Left forelimb (tissue), 1 donor: ENCODE results near the gene RDH13.
"Not testable (repeated sequence)": the region's sequence is repeated elsewhere in the genome, so short reads cannot be mapped to it uniquely, and the experiment has no call there.

Experiments
- DNase-seq: peaks from one replicate; pipeline ENCODE4 v3.0.0-alpha.2; 2018; ENCODE audit warnings: low spot score

The RDH13 gene, protein sequence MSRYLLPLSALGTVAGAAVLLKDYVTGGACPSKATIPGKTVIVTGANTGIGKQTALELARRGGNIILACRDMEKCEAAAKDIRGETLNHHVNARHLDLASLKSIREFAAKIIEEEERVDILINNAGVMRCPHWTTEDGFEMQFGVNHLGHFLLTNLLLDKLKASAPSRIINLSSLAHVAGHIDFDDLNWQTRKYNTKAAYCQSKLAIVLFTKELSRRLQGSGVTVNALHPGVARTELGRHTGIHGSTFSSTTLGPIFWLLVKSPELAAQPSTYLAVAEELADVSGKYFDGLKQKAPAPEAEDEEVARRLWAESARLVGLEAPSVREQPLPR

DNA sequence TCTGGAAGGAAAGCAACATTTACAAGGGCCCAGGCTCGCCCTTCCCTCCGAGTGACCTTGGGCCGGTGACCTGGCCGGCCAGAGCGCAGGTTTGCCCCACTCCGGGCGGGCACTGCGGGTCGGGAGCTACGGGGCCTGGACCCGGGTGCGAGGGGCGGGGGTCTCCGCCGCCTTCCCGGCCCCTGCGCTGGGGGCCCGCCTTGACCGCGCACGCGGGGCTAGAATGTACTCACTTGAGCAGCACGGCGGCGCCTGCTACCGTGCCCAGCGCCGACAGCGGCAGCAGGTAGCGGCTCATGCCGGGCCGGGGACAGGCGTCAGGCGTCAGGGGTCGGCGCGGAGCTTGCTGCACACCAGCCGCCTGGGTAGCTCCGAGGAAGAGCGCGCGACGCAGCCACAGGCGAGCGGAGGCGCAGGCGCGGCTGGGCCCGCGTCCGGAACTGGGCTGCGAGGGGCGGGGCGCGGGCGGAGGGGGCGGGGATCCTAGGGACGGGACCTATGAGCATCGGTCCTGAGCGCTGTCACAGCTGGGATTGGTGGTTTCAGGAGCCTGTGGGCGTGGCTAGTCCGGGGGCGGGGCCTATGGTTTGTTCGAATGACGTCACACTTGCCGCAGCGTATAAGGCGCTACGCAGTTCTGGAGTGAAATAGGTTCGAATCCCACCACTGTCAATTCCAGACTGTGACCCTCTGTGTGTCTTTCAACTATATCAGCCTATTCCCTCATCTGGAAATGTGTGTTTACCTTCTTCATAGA is at the start of gene RDH13:
TSS of gene RDH13 (minus strand) at position 414 of the 757 bp plus-strand sequence. CDS start at position 298, 116 bp downstream.
- peak; percentile 96 for DNase-seq

DNA sequence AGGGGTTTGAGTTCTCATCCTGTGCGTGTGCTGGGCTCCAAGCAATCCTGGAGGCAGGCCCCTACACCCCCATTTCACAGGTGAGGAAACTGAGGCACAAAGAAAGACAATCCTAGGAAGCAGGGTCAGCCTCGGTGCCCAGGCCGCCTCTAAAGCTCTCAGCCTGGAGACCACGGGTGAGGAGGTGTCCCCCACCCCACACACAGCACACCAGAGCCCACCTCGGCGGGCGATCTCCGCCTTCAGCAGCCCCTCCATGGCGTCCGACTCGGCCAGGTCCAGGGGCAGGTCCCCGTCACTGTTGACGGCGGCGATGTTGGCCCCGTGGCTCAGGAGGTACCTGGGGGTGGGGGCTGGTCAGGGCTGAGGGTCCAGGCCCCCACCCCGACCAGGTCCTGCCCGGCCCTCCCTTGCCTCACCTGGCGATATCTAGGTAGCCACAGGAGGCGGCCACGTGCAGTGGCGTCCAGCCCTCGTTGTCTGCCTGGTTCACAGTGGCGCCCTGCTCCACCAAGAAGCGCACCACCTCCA is 49.4 kb upstream of the RDH13 start:
- peak; percentile 58 for DNase-seq

DNA sequence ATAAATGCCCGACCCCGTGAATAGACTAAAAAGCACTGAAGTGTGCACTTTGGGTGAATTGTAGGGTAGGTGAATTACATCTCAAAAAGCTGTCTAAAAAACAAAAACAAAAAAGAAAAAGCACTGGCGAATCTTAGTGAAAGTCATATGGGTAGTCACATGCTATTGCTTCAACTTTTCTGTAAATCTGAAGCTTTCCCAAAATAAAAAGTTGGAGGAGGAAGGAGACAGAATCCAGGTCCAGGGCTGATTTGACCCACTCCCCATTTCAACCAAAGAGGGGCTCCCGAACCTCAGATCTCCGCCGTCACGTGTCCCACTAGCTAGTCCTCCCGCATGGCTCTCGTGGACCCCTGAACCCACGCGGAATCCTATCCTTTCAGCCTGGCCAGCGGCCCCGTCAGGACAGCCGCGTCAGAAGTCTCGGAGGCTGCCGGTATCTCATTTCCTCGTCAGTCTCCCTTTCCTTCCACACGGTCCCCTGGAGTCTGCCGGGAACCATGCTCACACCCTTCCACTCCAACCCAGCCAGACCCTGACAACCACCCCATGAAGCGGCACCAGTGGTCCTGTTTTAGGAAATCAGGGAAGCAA is 48.4 kb upstream of the RDH13 start:
- DNase-seq, result peak; percentile 54

DNA sequence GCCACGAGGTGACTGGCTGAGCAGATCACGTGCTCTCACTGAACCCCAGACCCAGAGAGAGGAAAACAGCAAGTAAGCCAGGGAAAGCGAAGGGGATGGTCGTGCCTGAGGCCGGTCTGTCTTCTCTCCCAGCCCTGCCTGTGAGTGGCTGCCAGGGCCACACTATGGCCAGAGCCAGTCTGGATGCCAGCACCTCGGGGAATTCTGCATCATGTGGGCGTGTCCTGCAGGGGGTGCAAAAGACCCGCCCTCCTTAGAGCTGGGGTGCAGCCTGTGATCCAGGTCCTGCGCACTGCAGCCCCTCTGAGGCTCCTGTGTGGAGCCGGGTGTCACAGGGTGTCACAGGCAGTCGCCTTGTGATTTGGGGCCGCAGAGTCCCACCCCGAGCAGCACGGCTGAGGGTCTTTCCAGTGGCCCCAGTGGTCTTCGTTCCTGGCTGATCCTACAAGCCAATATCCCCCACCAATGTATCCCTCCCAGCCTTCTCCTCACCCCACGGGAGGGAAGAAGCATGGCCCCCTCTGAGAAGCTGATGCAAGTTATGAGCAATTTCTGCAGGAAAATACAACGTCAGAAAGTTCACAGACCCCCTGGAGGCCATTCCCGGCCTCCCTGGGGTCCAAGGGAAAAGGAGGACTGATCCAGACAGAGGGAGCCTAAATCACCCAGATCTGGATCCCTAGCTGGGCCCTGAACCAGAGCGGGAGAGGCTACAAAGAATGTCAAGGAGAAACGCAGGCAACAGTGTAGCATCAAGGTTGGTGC is 46.8 kb upstream of the RDH13 start:
- no peak for DNase-seq

DNA sequence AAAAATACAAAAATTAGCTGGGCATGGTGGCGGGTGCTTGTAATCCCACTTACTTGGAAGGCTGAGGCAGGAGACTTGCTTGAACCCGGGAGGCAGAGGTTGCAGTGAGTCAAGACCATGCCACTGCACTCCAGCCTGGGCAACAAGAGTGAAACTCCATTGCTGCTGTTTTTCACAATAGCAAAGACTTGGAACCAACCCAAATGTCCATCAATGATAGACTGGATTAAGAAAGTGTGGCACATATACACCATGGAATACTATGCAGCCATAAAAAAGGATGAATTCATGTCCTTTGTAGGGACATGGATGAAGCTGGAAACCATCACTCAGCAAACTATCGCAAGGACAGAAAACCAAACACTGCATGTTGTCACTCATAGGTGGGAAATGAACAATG is 44.3 kb upstream of the RDH13 start:
- DNase-seq, result not testable (repeated sequence)

DNA sequence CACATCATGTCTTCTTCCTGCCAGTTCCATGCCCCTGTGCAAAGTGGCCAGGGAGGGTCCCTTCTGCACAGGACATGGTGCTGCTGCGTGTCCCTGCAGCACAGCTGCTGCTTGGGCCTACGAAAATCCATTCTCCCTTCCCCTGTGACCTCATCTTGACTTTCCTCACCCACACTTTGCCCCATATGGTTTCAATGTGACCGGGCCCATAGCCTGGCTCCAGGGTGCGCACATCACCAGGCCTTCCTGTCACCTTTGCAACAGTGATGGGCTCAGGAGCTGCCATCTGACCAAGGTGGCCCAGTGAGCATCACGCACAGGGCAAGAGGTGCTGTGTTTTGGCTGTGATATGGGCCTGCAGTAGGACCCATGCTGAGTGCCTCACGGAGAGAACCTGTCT is 43.6 kb upstream of the RDH13 start:
- no peak for DNase-seq

DNA sequence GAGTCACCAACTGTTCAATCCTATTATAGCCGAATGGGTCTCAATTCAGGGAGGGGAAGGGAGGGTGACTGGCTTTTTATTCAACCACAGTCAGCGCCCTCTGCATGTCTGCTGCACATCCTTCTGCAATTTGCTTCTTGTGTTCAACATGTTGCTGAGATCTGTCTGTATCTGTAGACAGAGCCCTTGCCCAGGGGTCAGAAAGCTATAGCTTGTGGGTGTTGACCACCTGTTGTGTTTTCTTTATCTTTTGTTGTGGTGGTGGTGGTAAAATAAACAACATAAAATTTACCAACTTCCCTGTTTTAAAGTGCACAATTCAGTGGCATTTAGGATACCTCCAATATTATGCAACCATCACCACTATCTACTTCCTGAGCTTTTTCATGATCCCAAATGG is 42.3 kb upstream of the RDH13 start:
- no peak for DNase-seq

DNA sequence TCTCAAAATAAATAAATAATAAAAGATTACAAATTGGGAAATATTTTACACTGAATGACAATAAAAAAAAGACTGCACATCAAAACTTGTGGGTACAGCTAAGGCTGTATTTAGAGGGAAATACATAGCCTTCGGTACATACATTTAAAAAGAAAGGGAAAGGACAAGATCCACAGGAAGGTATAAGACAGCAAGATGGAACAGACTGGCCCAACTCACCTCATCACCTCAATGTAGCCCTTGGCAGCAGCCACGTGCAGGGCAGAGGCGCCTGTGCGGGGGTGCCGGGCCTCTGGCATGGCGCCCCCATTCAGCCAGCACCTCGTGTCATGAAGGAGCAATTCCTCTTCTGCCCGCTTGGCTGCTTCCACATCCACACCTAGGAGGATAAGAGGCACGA is 40.2 kb upstream of the RDH13 start:
- DNase-seq, result no peak

DNA sequence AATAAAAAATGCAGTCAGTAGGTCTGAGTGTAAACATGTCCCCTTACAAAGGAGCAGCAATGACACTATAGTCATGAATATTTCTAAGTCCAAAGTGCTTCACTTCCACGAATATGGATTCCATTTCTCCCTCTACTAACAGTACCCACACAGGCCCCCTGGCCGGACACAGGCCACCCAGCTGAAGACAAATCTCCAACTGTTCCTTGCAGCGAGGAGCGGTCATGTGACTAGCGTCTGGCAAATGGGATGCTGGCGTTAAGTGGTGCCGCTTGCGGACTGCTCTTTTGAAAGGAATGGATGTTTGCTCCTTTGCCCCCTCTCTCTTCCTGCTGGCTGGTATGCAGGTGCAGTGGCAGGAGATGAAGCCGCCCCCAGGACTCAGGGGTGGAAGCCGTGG is 38.3 kb upstream of the RDH13 start:
- DNase-seq, result no peak

DNA sequence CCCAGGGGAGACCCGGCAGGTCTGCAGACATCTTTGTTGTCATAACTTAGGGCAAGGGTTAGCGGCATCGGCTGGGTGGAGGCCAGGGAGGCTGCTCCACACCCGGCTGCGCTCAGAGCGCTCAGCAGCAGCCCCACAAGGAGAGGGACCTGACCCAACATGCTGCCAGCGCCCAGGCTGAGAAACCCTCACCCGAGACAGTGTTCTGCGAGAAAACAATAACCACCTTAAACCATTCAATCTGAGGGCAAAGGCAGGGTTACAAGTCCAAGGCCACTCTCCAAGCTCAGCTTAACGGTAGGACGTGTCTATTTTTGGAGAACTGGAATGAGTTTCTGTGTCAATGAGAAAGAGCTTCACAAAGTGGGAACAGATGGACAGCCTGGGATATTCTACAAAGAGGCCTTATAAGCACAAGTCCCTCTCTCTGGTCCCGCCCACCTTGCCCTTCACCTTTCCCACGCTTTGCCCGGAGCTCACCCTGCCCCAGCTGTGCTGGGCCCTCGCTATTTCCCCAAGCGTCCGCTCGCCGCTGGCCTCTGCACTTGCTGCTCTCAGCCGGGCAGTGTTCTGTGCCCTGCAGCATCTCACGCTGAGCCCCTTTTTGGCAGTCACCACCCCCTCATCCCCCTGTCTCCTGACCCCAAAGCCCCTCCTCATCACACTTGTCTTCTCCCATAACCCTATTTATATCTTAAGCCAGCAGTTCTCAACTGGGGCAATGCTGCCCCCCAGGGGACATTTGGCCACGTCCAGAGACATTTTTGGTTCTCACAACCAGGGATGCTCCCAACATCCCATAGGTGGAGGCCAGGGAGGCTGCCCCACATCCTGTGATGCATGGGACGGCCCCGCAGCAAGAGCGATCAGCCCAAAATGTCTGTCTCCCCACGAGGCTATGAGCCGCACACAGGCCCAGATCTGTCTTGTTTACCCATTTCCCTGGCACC is 36.9 kb upstream of the RDH13 start:
- no peak for DNase-seq

DNA sequence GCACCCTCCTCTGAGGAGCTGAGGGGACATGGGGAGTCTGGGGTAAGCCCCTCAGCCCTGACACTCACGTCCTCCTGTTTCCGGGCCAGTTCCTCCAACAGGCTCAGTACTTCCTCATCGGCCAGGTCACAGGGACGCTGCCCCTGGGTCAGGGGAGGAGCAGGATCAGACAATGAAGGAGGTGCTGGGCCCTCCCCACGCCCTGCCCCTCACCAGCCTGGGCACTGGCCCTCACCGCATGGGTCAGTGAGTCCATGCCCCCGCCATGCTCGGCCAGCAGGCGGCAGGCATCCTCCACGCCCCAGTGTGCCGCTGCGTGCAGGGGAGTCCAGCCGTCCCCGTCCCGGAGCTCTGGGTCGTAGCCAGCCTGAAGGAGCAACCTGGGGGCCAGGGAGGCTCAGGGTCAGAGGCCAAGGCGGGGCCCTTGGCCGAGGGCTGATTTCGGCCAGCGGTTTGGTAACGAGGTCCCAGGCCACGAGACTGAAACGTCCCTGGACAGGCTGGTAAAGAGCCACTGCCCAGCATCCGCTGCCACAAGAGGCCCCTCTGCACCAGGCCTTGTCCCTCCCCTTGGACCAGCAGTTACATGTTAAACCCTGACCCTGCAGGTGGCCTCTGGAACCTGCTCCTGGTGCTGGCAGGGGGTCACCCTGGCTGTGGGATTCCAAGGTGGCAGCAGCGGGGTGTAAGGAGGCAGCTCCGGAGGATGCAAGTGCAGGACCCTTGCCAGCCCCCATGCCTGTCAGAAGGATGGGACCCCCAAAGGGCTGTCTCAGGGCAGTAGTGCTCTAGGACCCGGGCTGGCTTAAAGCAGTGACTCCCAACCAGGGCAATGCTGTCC is 36.0 kb upstream of the RDH13 start:
- no peak for DNase-seq

DNA sequence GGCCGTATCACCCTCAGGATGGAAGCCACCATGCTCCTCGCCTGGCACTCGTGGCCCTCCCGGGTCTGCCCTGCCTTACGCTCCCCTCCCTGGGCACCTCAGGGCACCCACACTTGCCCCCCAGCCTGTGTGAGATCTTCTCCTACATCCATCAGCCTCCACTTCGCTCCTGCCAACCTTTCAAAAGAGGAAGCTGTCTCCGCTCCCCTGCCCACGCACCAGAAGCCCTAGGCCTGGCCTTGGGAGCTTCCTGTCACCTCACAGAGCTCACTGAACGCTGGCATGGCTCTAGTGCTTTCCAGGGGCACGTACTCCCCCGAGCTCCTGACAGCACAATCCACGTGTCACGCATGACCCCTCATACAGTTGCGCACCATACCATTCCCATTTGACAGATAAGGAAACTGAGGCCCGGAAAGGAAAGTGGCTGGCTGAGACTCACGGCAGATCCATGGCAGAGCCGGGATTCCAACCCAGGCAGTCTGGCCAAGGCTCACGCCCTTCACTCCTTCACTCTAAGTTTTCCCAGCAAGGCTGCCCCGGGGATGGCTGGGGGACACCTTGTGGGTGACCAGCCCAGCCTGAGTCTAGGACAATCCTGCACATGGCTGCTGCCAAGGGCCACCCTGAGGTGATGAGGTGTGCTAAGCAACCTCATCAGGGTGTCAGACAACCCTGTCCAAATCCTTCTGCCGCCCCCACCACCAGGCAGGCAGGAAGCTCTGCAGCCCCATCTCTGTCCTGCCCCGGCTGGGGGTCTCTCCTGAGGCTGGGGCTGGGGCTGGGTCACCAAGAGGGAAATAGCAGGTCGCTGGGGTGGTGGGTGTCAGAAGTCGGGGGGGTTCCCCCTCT is 35.1 kb upstream of the RDH13 start:
- no peak for DNase-seq

DNA sequence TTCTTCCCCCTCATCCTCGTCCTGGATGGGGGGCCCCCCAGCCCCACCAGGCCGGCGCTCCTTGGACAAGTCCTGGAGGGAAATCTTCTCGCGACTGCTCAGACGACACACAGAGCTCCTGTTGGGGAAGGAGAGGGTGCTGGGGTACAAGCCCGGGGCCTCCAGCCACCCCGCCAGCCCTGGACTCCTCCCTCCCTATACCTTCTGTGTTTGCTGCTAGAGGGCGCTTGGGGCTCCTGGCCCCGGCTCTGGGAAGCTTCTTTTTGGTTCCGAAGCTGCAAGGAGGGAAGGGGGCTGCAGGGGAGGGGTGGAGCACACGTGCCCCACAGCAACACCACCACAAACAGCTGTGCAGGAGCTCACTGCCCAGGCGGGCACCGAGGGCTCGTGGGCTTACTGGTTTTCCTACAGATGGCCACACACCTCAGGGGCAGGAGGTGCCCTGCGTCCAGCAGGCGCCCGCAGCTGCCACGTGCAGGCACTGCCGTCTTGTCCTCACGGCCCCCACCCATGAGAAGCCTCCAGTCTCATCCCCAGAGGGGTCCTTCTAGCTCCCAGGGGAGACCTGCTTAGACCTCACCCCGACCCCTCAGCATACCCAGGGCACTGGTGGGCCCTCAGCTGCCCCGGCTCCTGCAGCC is 33.2 kb upstream of the RDH13 start:
- DNase-seq, result no peak

DNA sequence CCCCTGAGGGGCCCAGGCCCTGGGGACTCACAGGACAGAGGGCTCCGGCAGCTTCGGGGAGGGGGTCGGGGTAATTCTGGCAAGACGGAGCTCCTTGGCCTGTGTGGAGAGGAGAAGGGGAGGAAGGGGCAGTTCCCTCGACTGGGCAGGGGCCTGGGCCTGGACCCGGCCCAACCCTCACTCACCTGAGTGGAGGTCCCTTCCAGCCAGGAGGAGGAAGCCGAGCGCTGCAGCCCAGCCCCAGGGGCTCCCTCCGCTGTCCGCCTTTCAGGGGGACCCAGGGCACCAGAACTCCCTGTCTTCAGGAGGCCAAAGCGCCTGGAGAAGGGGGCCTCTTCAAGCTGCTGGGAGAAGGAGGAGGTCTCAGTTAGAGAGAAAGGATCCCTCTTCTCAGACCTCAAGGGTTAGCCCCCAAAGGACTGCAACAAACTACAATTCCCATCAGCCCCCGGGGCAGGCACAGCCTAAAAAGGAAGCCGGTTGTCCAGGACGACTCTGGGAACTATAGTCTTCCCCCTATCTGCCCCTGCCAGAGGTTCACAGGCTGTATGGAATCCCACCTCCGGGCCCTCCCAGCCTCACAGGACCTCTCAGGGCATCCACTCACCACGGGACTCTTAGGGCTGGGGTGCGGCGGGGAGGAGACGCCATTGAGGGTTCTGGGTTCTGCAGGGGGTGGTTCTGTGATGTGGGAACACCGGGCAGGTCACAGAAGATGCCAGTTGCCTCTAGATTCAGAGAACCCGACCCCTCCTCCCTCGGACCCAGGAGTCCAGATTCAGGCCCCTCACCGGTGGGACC is 32.5 kb upstream of the RDH13 start:
- DNase-seq, result no peak

DNA sequence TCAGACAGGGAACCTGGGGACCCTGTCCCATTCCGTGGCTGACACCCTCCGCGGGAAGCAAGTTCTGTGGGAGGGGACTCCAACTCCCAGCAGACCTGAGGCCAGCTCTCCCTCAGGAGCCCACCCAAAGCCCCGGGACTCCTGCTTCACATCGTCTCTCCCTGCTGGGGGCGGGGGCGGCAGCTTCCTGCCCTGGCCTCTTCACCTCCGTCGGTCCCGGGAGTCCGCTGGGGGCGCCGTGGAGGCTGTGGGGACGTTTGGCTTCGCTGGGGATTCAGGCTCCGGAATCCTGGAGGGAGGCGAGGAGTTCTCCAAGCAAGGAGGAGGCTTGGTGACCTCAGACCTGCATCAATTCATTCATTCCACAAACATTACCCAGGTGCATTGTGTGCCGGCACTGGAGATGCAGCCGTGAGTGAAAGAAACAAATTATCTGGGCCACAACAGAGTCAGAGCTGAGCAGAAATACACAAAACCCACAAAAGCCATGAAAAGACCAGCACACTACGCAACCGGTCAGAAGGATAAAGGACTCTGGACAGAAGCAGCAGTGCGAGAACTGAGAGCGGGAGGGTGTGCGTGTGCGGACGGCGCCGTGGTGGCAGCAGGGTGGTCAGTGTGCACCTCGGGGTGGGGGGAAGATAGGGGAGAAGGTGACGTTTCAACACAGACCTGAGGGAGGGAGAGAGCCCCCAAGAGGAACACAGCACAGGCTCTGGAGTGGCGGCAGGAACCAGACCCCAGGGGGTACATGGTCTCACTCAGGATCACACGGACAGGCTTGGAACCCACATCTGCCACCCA is 31.7 kb upstream of the RDH13 start:
- no peak for DNase-seq

DNA sequence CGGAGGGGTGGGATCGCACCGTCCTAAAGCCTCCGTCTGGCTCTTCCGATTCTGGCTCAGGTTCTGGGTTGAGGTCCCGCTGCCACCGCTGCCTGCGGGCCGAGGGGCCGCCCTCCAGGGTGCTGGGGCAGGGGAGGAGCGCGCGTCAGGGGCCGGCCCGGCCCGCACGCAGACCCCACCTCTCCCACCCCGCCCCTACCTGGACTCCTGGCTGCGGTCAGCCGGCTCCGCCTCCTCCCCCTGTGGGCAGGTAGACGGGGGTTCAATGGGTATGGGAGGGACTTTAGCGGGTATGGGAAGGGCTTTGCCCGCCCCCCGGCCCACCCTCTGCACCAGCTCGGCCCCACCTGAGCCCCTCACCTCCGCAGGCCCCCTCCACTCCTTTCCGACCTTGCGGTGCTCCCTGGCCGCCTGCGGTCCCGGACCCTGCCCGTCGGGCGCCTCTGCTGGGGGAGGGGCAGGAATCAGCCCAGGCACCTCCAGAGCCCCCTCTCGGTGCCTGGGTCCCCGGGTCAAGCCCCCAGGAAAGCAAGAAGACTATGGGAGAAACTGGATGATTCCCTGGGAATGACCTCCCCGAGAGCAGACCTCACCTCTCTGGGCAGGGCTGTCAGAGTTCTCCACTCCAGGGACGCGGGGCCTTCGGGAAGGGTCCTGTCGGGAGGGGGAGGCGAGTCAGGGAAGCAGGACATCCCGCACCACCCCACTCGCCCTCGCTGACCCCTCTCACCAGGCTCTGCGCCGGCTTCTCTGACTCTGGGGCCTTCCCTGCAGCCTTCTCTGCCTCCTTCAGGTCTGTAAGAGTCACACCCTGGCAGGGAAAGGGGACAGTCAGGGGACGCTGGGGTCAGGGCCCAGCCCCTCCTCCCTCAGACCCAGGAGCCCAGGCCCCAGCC is 29.7 kb upstream of the RDH13 start:
- DNase-seq, result no peak
